Renal cortical epithelial cell (primary cell): ENCODE results near the gene COL19A1. TPM values are rescaled to one million over a fixed set of nuclear protein-coding genes. Genes with fewer than 3 reads are reported as not detected.

Experiments
- DNase-seq: peaks from one replicate; pipeline ENCODE4 v3.0.0-alpha.2; 2011; ENCODE audit warnings: low read depth
- total RNA-seq: library from RNA; depleted of rRNA; stranded (reverse); fragments of >200 nt; gene quantifications from 2 replicates; pipeline ENCODE4 v1.2.3, GENCODE V29; 2014

The COL19A1 gene
- total RNA-seq, 1 donor from 2014 or later = not detected

DNA sequence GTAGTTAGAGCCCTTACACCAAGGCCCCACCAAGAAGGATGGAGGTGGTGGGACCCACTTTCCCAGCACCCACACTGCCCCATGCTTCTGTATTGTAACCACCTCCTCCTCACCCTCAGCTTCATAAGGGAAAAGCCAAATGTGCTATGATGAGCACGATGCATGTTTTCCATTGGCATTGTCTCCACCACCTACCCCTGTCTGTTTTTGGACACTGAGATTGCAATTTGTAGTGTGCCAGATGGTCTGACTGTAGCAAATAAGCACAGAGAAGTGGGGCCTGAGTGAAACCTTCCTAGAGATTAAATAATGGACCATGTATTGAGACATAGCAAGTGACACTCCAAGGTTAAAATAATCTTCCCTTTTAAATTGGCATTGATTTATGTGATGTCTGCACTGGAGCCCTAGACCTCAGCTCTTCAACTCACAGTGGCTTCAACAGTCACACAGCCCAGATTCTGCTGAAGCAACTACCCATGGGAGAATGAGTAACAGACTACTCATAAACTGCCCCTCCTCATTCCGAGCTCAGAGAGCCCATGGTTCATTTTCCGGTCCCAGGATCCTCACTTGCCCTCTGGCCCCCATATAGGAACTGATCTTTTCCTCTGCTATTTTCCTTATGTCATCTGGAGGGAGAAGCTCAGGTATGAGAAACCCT lies 258.7 kb downstream of the COL19A1 start:
- peak; percentile 90 for DNase-seq

DNA sequence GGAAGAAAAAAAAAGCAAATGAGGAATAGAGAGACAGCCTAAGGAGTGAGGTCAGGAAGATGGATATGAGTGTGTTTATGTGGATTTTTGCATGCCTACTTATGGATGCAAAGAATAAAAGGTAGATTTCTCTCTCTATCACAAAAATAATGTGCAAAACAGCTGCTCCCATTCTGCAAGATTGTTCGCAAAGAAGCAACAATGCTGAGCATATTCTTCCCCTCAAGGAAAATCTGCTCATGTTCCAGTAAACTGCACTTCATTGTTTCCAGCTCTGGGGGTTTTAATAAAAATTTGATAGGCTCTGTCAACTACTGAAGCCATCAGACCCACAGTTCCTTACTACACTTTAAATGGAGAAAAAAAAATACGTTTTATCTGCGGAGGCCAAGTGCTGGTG lies 259.2 kb downstream of the COL19A1 start:
- DNase-seq = no peak

GRCh38 chr6:70129341-70129740 lies 263.0 kb downstream of the COL19A1 start:
- no peak for DNase-seq

DNA sequence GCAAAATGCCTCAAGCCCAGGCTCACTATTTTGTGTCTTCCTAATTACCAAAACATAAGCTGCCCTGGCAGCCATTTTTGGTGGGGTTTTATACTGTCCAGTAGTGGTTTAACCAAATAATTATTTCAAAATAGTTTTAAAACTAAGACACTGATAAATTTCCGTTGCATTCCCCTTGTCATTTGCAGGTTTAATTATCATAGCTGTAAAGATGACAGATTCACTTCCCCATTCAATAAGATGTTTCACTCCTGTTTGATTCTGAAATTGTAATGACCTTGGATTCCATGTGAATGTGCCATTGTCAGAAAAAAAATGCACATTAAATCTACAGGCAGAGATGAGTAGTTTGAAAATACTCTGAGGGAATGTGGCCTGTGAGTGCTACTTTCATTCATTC lies 264.5 kb downstream of the COL19A1 start:
- no peak for DNase-seq

DNA sequence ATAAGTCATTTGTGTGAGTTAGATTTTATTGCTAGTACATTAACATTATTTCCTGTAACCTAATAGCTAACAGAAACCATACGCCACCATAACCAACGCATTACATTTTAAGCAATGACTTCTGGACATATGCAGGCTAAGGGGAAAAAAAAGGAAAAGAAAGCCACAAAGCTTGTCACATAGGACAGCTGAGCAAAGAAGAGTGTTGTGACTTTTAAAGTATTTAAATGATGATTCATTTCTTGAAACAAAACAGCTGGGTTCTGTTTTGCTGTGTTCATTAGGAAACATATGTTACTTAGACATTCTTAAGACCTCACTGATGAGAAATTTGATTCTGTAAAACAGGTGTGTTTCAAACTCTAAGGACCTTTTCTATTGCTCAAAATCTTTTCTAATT lies 265.2 kb downstream of the COL19A1 start:
- no peak for DNase-seq

GRCh38 chr6:70133246-70133645 lies 266.9 kb downstream of the COL19A1 start:
- no peak for DNase-seq

DNA sequence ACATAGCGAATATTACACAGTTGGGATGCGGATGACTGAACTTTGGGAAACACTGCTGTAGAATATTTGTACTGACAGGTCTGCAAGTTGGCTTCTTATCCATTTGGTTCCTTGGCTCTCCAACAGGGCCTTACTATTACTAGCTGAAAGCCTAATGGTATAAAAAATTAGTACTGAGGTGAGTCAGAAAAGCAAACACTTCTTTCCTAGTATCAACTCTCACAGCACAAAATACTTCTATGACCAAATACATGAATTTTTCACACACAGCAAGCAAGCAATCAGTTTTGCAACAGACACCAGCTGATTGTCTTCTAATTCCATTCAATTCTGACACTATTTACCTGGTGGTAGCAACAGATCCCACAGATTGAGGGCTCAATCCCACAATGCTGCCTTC lies 268.2 kb downstream of the COL19A1 start:
- DNase-seq = no peak

- no peak for DNase-seq
Measured at GRCh38 chr6:70135219-70136160, 269.1 kb downstream of the COL19A1 start.

DNA sequence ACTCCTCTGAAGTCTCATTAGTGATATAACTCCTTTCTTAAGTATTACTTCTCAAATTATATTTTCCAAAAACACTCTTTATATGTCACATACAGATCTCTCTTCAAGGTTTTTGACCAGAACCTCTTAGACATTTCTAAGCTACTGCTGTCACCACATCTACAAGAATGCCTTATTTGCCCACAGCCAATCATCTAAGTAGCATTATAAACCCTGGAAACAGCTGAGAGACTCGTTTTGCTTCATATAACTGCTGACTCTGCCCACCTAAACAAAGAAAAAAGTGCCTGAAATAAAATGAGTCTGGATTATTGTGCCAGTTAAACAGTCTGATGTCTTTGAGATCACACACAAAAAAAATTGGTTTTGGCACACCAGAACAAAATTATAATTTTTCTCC lies 270.6 kb downstream of the COL19A1 start:
- no peak for DNase-seq

GRCh38 chr6:70140496-70140895 lies 274.1 kb downstream of the COL19A1 start:
- no peak for DNase-seq

- DNase-seq = no peak
Measured at GRCh38 chr6:70142034-70142433, 275.7 kb downstream of the COL19A1 start.

DNA sequence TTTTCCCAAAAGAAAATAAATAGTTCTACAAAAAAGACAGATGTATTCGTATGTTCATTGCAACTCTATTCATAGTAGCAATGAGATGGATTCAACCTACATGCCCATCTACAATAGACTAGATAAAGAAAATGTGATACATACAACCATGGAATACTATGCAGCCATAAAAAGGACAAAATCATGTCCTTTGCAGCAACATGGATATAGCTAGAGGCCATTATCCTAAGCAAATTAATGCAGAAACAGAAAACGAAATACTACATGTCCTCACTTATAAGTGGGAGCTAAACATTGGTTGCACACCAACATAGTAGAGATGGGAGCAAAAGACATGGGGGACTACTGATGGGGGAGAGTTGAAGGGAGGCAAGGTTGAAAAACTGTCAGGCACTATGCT lies 278.8 kb downstream of the COL19A1 start:
- DNase-seq = no peak

GRCh38 chr6:70149209-70149788 lies 282.9 kb downstream of the COL19A1 start:
- DNase-seq = no peak

- DNase-seq = no peak
Measured at GRCh38 chr6:70150521-70150920, 284.2 kb downstream of the COL19A1 start.

DNA sequence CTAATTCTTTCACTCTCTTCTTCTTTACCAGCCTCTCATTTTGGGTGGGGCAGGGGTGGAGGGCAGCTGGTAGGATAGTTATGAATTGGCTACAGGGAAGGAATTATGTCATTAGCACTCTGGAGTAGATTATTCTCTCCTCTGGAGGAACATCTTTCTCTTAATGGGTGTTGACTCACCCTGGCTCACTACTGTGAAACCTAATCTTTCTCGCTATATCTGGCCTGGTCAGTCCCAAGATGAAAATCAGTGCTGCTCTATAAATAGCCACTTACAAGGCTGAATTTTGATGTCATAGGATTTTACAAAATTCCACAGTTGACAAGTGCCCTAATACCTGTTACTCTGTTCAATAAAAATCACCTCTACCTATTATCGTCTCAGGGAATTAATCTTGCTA lies 285.3 kb downstream of the COL19A1 start:
- no peak for DNase-seq

DNA sequence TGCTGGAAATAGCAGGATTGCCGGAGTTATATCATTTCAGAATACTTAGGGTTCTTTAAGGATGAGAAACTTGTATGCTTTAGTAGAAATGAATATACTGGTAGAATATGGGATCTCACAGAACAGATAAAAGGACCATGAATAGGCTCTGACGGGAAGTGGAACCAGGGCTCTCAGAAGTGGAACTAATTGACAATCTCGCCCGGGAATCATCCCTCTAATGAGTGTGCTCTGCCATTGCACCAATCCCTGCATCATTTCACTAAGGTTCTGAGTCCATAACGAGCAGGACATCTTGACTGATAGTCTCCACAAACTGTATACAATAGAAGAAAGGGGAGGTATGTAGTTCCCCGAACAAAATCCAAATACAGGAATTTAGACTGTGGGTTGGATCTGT lies 286.4 kb downstream of the COL19A1 start:
- DNase-seq = no peak

DNA sequence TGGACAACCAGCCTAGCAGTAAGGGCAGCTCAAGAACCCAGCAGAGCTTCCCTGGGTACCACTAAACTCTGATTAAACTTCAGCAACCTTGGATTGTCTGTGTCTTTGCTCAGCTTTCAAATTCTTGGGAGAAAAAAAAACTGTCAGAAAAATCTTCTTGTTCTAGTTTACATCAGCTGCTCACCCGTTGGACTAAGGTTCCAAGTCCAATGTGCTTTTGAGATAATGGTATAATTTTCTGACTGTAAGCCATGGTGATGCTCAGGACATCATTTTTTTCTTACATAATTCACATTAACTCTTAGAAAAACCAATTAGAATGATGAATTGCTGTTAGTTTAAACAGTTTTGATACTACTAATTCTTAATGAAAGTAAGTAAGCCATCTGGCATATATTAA lies 290.7 kb downstream of the COL19A1 start:
- DNase-seq = no peak

- DNase-seq = no peak
Measured at GRCh38 chr6:70160276-70160675, 293.9 kb downstream of the COL19A1 start.

DNA sequence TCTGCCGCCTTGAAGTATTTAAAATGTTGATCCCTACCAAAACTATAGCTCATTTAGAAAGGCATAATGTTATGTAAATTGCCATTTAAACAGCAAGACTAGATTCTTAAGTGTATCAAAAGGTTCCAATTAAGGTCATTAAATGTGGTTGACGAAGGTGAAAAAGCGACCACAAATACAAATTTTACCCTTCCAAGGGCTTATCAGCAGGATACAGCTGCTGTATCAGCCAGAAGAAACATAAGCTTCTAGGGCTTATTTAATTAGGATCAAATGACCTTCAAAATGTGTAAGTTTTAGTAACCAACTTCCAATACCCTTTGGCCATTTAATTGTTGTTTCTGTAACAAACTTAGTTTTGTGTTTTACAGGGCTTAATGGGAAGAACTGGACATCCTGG lies 296.6 kb downstream of the COL19A1 start:
- DNase-seq = no peak

GRCh38 chr6:70163795-70164194 lies 297.4 kb downstream of the COL19A1 start:
- no peak for DNase-seq

DNA sequence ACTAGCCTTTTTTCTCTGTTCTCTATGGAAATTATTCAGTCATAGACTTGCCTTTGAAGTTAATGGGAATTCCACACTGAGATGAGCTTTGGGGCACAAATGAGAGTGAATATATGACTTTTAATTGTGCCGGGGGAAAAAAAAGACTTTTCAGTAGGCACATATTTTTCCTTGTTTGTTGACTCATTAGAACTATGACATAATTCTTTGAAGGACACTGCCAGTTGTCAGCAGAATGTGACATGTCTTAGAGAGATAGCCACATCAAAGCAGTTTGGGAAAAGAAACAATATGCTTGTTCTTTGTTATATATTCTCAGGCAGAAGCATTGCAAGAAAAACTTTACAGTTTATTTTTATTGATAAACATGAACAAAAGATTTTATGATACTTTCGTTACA lies 298.2 kb downstream of the COL19A1 start:
- DNase-seq = peak; percentile 4

DNA sequence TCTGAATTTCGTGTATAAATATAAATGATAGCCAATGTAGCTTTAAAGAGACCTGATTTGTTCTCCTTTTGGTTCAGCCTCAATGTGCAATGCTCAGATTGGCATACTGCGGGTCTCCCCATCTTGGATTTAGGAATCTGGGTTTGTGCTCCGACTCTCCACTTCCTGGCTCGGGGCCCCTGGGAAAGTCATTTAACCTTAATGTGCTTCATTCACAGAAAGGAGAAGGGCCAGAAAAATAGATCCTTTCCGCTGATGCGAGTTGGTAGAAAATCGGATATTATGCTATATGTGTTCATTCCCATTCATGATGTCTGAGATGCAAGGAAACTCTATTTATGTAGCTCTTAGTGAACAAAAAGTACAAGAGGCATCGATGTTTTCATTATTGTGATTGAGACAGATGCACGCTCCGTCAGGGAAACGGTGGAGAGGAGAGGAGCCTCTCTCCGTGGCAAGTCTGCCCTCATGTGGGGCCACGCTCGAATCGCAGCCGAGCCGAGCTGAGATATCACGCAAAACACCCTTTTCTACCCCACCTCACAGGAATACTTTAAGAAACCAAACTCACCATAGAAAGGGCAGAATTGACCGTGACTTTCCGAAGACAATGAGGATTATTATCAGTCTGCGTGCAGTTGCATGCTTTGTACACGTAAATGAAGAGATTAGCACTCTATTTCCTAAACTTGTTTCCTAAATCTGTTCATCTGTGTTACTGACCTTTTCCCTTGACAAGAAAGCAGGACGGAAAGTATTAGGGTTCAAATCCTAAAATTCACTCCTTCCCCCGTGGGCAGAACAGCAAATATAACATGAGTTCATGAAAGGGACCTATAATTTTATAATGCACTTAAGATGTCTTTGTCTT lies 300.0 kb downstream of the COL19A1 start:
- peak; percentile 28 for DNase-seq
